ENCODE measurements around the gene MAPK8IP2. TPM values are rescaled to one million over a fixed set of nuclear protein-coding genes. Genes with fewer than 3 reads are reported as not detected.

Gene MAPK8IP2
- polyA plus RNA-seq, 1 of the 3 experiments (the other 2 are of a cell fraction): 2.7 TPM

GRCh38 chr22:50627642-50628542 lies 27.3 kb downstream of the MAPK8IP2 start, which contains the start of gene ARSA:
ARSA (minus strand) TSS chr22:50628152; CDS start chr22:50627779, 373 bp downstream.
- Histone ChIP-seq H3K9me2 (no peaks in the 10 kb centered on the region), H3K4me2 (peak within 1 kb of the TSS; percentile 95), H3K27me3 (ENCODE audit: insufficient read depth) (no peaks in the 10 kb centered on the region), H3K36me3 (replicated peaks in 1 of 2; ENCODE audit: control insufficient read depth in 1 of 2, insufficient read depth in 2 of 2, low read length in 1 of 2) (peaks cover 0 to 6% of the 10 kb centered on the region in 2 experiments), H3K4me1 (ENCODE audit: control insufficient read depth in 1 of 2, insufficient read depth in 2 of 2, low read depth in 1 of 2, low read length in 1 of 2) (peaks cover 0 to 16% of the 10 kb centered on the region in 2 experiments; a peak in 1 of 4 replicates), H3K9me3 (no peaks in the 10 kb centered on the region), H3K4me3 (ENCODE audit: low read depth in 2 of 2, low read length in 1 of 2) (peak within 1 kb of the TSS; percentile 77), H3K27ac (ENCODE audit: low read depth in 2 of 2, low read length in 1 of 2) (peak within 1 kb of the TSS; percentile 28 to 67; a peak in 2 of 4 replicates), H3K79me2 (ENCODE audit: insufficient read depth) (peaks cover 7% of the 10 kb centered on the region; the same call in 1 of the 2 replicates), H3F3A (replicated peaks; ENCODE audit: insufficient read depth) (no peaks in the 10 kb centered on the region), H4K20me1 (ENCODE audit: insufficient read depth) (no peaks in the 10 kb centered on the region), H3K9ac (peak within 1 kb of the TSS; percentile 72), H2AFZ (ENCODE audit: low read depth) (peak within 1 kb of the TSS; percentile 77)
- ChIA-PET POLR2A (interaction anchor here (0.7 to 0.9 kb wide), 2 partner anchors 11 to 26 kb away, joined by 3 to 4 read pairs; no protein-coding TSS in a partner anchor), CTCF (interaction anchor here (0.6 to 1.5 kb wide), 8 partner anchors 9 to 241 kb away, joined by 3 to 6 read pairs (median 3); no protein-coding TSS in a partner anchor)
- DNase-seq: peak; percentile 95
- WGBS (ENCODE audit: low lambda C conversion rate): 2% methylated on average over 11 of the region's 88 CpGs
- peak; percentile 74; the same call in 1 of the 2 replicates for TF ChIP-seq MXI1 (IDR thresholded peaks at IDR 0.05; ENCODE audit: low read depth, low read length)
- no peak for TF ChIP-seq FOSL2 (IDR thresholded peaks at IDR 0.05; ENCODE audit: borderline replicate concordance, low read depth)
- no peak for TF ChIP-seq NFIC (IDR thresholded peaks at IDR 0.05; ENCODE audit: borderline replicate concordance)
- no peak for TF ChIP-seq TEAD4 (IDR thresholded peaks at IDR 0.05; ENCODE audit: borderline replicate concordance, insufficient read depth)
- peak; percentile 62 for TF ChIP-seq NRF1 (IDR thresholded peaks at IDR 0.05; ENCODE audit: low read depth, low read length)
- no peak for TF ChIP-seq JUND (IDR thresholded peaks at IDR 0.05)
- no peak for TF ChIP-seq EZH2phosphoT487 (IDR thresholded peaks at IDR 0.05; ENCODE audit: borderline replicate concordance, low read depth)
- peak; percentile 50 for TF ChIP-seq MAX (IDR thresholded peaks at IDR 0.05; ENCODE audit: low read depth)
- TF ChIP-seq MEF2A (IDR thresholded peaks at IDR 0.05; ENCODE audit: borderline replicate concordance, low read depth): no peak
- peak; percentile 2 for TF ChIP-seq CHD2 (IDR thresholded peaks at IDR 0.05; ENCODE audit: low read length, partially characterized antibody)
- TF ChIP-seq ELF1 (IDR thresholded peaks at IDR 0.05): 0 out of 2 replicates have a peak, but pooled peaks have one; percentile 44
- TF ChIP-seq SMC3 (IDR thresholded peaks at IDR 0.05; ENCODE audit: low read depth, low read length): peak; percentile 36; the same call in 1 of the 2 replicates
- no peak for TF ChIP-seq EP300 (IDR thresholded peaks at IDR 0.05; ENCODE audit: borderline replicate concordance in 1 of 2, low read depth in 1 of 2, low read length in 1 of 2)
- TF ChIP-seq SIN3A (IDR thresholded peaks at IDR 0.05; ENCODE audit: borderline replicate concordance, low read depth, low read length): peak; percentile 57; the same call in 1 of the 2 replicates
- TF ChIP-seq FOXJ3 (CRISPR knock-in tag; IDR thresholded peaks at IDR 0.05): no peak
- TF ChIP-seq FOXM1 (IDR thresholded peaks at IDR 0.05; ENCODE audit: low read depth): no peak
- TF ChIP-seq RFX5 (IDR thresholded peaks at IDR 0.05; ENCODE audit: low read length): no peak
- no peak for TF ChIP-seq RCOR1 (IDR thresholded peaks at IDR 0.05; ENCODE audit: low read length)
- no peak for TF ChIP-seq GATA2 (CRISPR knock-in tag; IDR thresholded peaks at IDR 0.05)
- peak; percentile 75 for TF ChIP-seq POLR2AphosphoS5 (IDR thresholded peaks at IDR 0.05; ENCODE audit: low read depth, low read length)
- TF ChIP-seq ZBTB33 (IDR thresholded peaks at IDR 0.05; ENCODE audit: borderline replicate concordance, low read depth): no peak
- TF ChIP-seq TCF12 (IDR thresholded peaks at IDR 0.05): no peak
- no peak for TF ChIP-seq YY1 (IDR thresholded peaks at IDR 0.05; ENCODE audit: low read depth)
- peak; percentile 26; the same call in 1 of the 2 replicates for TF ChIP-seq RAD21 (IDR thresholded peaks at IDR 0.05; ENCODE audit: low read length)
- TF ChIP-seq USF1 (IDR thresholded peaks at IDR 0.05; ENCODE audit: borderline replicate concordance, low read depth): no peak
- no peak for TF ChIP-seq PBX3 (IDR thresholded peaks at IDR 0.05)
- no peak for TF ChIP-seq RXRA (IDR thresholded peaks at IDR 0.05; ENCODE audit: borderline replicate concordance, low read depth)
- TF ChIP-seq USF2 (IDR thresholded peaks at IDR 0.05; ENCODE audit: borderline replicate concordance, low read depth, low read length): no peak
